Activated CD4-positive, alpha-beta T cell treated with anti-CD3 and anti-CD28 coated beads for 1 hour (primary cell): ENCODE results near the gene IGFLR1.
A peak's percentile ranks its signal among the peaks of the same experiment; 100 is the strongest.
"Not testable (repeated sequence)": the region's sequence is repeated elsewhere in the genome, so short reads cannot be mapped to it uniquely, and the experiment has no call there.

Experiments used
- DNase-seq: peaks from one replicate; pipeline ENCODE4 v3.0.0-alpha.2; 2020

Gene IGFLR1

GRCh38 chr19:35777086-35777841, 35.0 kb upstream of the IGFLR1 start:
- no peak for DNase-seq

- no peak for DNase-seq
Measured at GRCh38 chr19:35776102-35776788, 34.0 kb upstream of the IGFLR1 start.

- peak; percentile 97 for DNase-seq
Measured at GRCh38 chr19:35775298-35776101, 33.2 kb upstream of the IGFLR1 start, which contains the start of gene ARHGAP33. TSS of gene ARHGAP33 (plus strand) at chr19:35775564. CDS start at chr19:35775659, 95 bp downstream.

GRCh38 chr19:35775046-35775297, 32.7 kb upstream of the IGFLR1 start:
- DNase-seq, result no peak

GRCh38 chr19:35774274-35775045, 32.2 kb upstream of the IGFLR1 start:
- no peak for DNase-seq

GRCh38 chr19:35773020-35773806, 31.0 kb upstream of the IGFLR1 start:
- no peak for DNase-seq

GRCh38 chr19:35772362-35772761, 30.1 kb upstream of the IGFLR1 start:
- DNase-seq, result not testable (repeated sequence)

GRCh38 chr19:35768082-35768421, 25.8 kb upstream of the IGFLR1 start:
- DNase-seq, result no peak

- no peak for DNase-seq
Measured at GRCh38 chr19:35767288-35768081, 25.2 kb upstream of the IGFLR1 start.

GRCh38 chr19:35766571-35767104, 24.4 kb upstream of the IGFLR1 start:
- no peak for DNase-seq

GRCh38 chr19:35764432-35765315, 22.4 kb upstream of the IGFLR1 start:
- no peak for DNase-seq

GRCh38 chr19:35760711-35761349, 18.6 kb upstream of the IGFLR1 start:
- no peak for DNase-seq

- DNase-seq, result no peak
Measured at GRCh38 chr19:35759697-35760096, 17.4 kb upstream of the IGFLR1 start.

GRCh38 chr19:35757749-35758608, 15.7 kb upstream of the IGFLR1 start, which contains the start of gene PROSER3:
TSS of gene PROSER3 (plus strand) at chr19:35758176. CDS start at chr19:35758216, 40 bp downstream.
- DNase-seq, result peak; percentile 97

- no peak for DNase-seq
Measured at GRCh38 chr19:35757231-35757748, 15.0 kb upstream of the IGFLR1 start.

- DNase-seq, result no peak
Measured at GRCh38 chr19:35756377-35757230, 14.4 kb upstream of the IGFLR1 start, which contains the start of gene HSPB6. TSS of gene HSPB6 (minus strand) at chr19:35757029. CDS start at chr19:35757008, 21 bp downstream.
